ENCODE measurements around the gene RSRP1. TPM values are rescaled to one million over a fixed set of nuclear protein-coding genes. Genes with fewer than 3 reads are reported as not detected.
A peak's percentile ranks its signal among the peaks of the same experiment; 100 is the strongest.

The RSRP1 gene
- total RNA-seq, 8 experiments from 2014 or later = 78.4 to 172 (median 102) TPM

GRCh38 chr1:25208561-25209222 lies 38.6 kb downstream of the RSRP1 start:
- in situ Hi-C loops (cut with MboI; ENCODE audit: low pct_unique_long_range_greater_than_20kb in 2 of 9, low sequenced_read_pairs in 9 of 9, unreplicated experiment in 9 of 9) = loop anchor here in 5 of 9 experiments (25.0 kb wide), 3 partner anchors 271 to 521 kb away; partner anchors contain the start of gene RUNX3 (in 3 of the 5)
- H3K4me1 ChIP-seq (replicated peaks in 1 of 2) = peaks cover 3 to 10% of the 10 kb centered on the region in 2 donors
- no peak overlapping the region for H3K27ac ChIP-seq
- 21 to 80% (median 50%) methylated on average over 1 to 2 of the region's 2 CpGs; no CpG with 5 or more reads in 1 of the 10 experiments for WGBS, 10 experiments
- no peak overlapping the region for H3K4me3 ChIP-seq
- ATAC-seq (replicated peaks in 6 of 8) = no peak

GRCh38 chr1:25208092-25208491 lies 39.2 kb downstream of the RSRP1 start:
- no peak overlapping the region for H3K27ac ChIP-seq
- ATAC-seq (replicated peaks in 6 of 8) = no peak
- H3K4me1 ChIP-seq (replicated peaks in 1 of 2) = peaks cover 3 to 10% of the 10 kb centered on the region in 2 donors
- no peak overlapping the region for H3K4me3 ChIP-seq
- WGBS, 10 experiments = 63 to 100% (median 89%) methylated on average over 1 of the region's 1 CpG; no CpG with 5 or more reads in 2 of the 10 experiments
- in situ Hi-C loops (cut with MboI; ENCODE audit: low pct_unique_long_range_greater_than_20kb in 2 of 9, low sequenced_read_pairs in 9 of 9, unreplicated experiment in 9 of 9) = loop anchor here in 5 of 9 experiments (25.0 kb wide), 3 partner anchors 271 to 521 kb away; partner anchors contain the start of gene RUNX3 (in 3 of the 5)

GRCh38 chr1:25206201-25206600 lies 41.1 kb downstream of the RSRP1 start:
- no peak for ATAC-seq (replicated peaks in 6 of 8)
- in situ Hi-C loops (cut with MboI; ENCODE audit: low pct_unique_long_range_greater_than_20kb in 2 of 9, low sequenced_read_pairs in 9 of 9, unreplicated experiment in 9 of 9) = loop anchor here in 5 of 9 experiments (25.0 kb wide), 3 partner anchors 269 to 519 kb away; partner anchors contain the start of gene RUNX3 (in 3 of the 5)
- H3K27ac ChIP-seq = no peak overlapping the region
- H3K4me3 ChIP-seq = no peak overlapping the region
- WGBS, 10 experiments = 0 to 100% (median 79%) methylated on average over 1 to 5 of the region's 5 CpGs; no CpG with 5 or more reads in 1 of the 10 experiments
- H3K4me1 ChIP-seq (replicated peaks in 1 of 2) = peaks cover 3 to 10% of the 10 kb centered on the region in 2 donors

- in situ Hi-C loops (cut with MboI; ENCODE audit: low pct_unique_long_range_greater_than_20kb in 2 of 9, low sequenced_read_pairs in 9 of 9, unreplicated experiment in 9 of 9) = loop anchor here in 5 of 9 experiments (25.0 kb wide), 3 partner anchors 268 to 518 kb away; partner anchors contain the start of gene RUNX3 (in 3 of the 5)
Measured at GRCh38 chr1:25205786-25206185, 41.5 kb downstream of the RSRP1 start.

GRCh38 chr1:25204797-25205480 lies 42.3 kb downstream of the RSRP1 start:
- Histone ChIP-seq H3K4me1 (replicated peaks in 1 of 2) (peaks cover 5 to 10% of the 10 kb centered on the region in 2 donors), H3K4me3 (no peak overlapping the region), H3K27ac (no peak overlapping the region)
- 0 to 100% (median 50%) methylated on average over 3 to 9 of the region's 9 CpGs for WGBS, 10 experiments
- in situ Hi-C loops (cut with MboI; ENCODE audit: low pct_unique_long_range_greater_than_20kb in 2 of 9, low sequenced_read_pairs in 9 of 9, unreplicated experiment in 9 of 9) = loop anchor here in 5 of 9 experiments (25.0 kb wide), 3 partner anchors 268 to 518 kb away; partner anchors contain the start of gene RUNX3 (in 3 of the 5)
- ATAC-seq (replicated peaks in 6 of 8) = peak in 7 of 8 experiments; percentile 30 to 80 (median 44)

More at GRCh38 chr1:25205786-25206185, 41.5 kb downstream of the RSRP1 start:
- 33 to 91% (median 85%) methylated on average over 1 to 5 of the region's 5 CpGs; no CpG with 5 or more reads in 3 of the 10 experiments for WGBS, 10 experiments
- Histone ChIP-seq H3K4me3 (no peak overlapping the region), H3K4me1 (replicated peaks in 1 of 2) (peaks cover 3 to 10% of the 10 kb centered on the region in 2 donors), H3K27ac (no peak overlapping the region)
- ATAC-seq (replicated peaks in 6 of 8) = no peak

GRCh38 chr1:25201006-25201405 lies 46.2 kb downstream of the RSRP1 start:
- in situ Hi-C loops (cut with MboI; ENCODE audit: low pct_unique_long_range_greater_than_20kb in 2 of 9, low sequenced_read_pairs in 9 of 9, unreplicated experiment in 9 of 9) = loop anchor here in 5 of 9 experiments (25.0 kb wide), 3 partner anchors 264 to 514 kb away; partner anchors contain the start of gene RUNX3 (in 3 of the 5)
- no peak for ATAC-seq (replicated peaks in 6 of 8)
- Histone ChIP-seq H3K4me1 (replicated peaks in 1 of 2) (peaks cover 29 to 35% of the 10 kb centered on the region in 2 donors), H3K4me3 (no peak overlapping the region), H3K27ac (no peak overlapping the region)
- WGBS, 10 experiments = 50 to 100% (median 91%) methylated on average over 1 to 7 of the region's 7 CpGs; no CpG with 5 or more reads in 2 of the 10 experiments

- in situ Hi-C loops (cut with MboI; ENCODE audit: low pct_unique_long_range_greater_than_20kb in 2 of 9, low sequenced_read_pairs in 9 of 9, unreplicated experiment in 9 of 9) = loop anchor here in 5 of 9 experiments (25.0 kb wide), 3 partner anchors 263 to 513 kb away; partner anchors contain the start of gene RUNX3 (in 3 of the 5)
- ATAC-seq (replicated peaks in 6 of 8) = peak in 1 of 8 experiments; percentile 7
- Histone ChIP-seq H3K4me1 (replicated peaks in 1 of 2) (peaks cover 29 to 35% of the 10 kb centered on the region in 2 donors), H3K4me3 (no peak overlapping the region), H3K27ac (no peak overlapping the region)
- WGBS, 10 experiments = 25 to 87% (median 80%) methylated on average over 1 to 20 of the region's 20 CpGs; no CpG with 5 or more reads in 2 of the 10 experiments
Measured at GRCh38 chr1:25199819-25200620, 47.2 kb downstream of the RSRP1 start.

- ATAC-seq (replicated peaks in 6 of 8) = peak in 7 of 8 experiments; percentile 32 to 89 (median 59)
- H3K4me3 ChIP-seq = no peak overlapping the region
- in situ Hi-C loops (cut with MboI; ENCODE audit: low pct_unique_long_range_greater_than_20kb in 2 of 9, low sequenced_read_pairs in 9 of 9, unreplicated experiment in 9 of 9) = no loop called here
- peak overlapping the region in 1 of 2 donors; percentile 44 for H3K27ac ChIP-seq
- 0 to 80% (median 38%) methylated on average over 1 to 18 of the region's 20 CpGs for WGBS, 10 experiments
- H3K4me1 ChIP-seq (replicated peaks in 1 of 2) = peaks cover 29 to 40% of the 10 kb centered on the region in 2 donors
Measured at GRCh38 chr1:25198663-25199252, 48.5 kb downstream of the RSRP1 start.

- Histone ChIP-seq H3K4me1 (replicated peaks in 1 of 2) (peaks cover 29 to 40% of the 10 kb centered on the region in 2 donors), H3K4me3 (no peak overlapping the region), H3K27ac (no peak overlapping the region)
- in situ Hi-C loops (cut with MboI; ENCODE audit: low pct_unique_long_range_greater_than_20kb in 2 of 9, low sequenced_read_pairs in 9 of 9, unreplicated experiment in 9 of 9) = no loop called here
- ATAC-seq (replicated peaks in 6 of 8) = peak in 3 of 8 experiments; percentile 5 to 22 (median 15)
- 17 to 100% (median 67%) methylated on average over 1 to 11 of the region's 11 CpGs; no CpG with 5 or more reads in 1 of the 10 experiments for WGBS, 10 experiments
Measured at GRCh38 chr1:25197982-25198662, 49.1 kb downstream of the RSRP1 start.

GRCh38 chr1:25197235-25197975 lies 49.8 kb downstream of the RSRP1 start:
- in situ Hi-C loops (cut with MboI; ENCODE audit: low pct_unique_long_range_greater_than_20kb in 2 of 9, low sequenced_read_pairs in 9 of 9, unreplicated experiment in 9 of 9) = no loop called here
- Histone ChIP-seq H3K4me1 (replicated peaks in 1 of 2) (peaks cover 29 to 40% of the 10 kb centered on the region in 2 donors), H3K27ac (no peak overlapping the region), H3K4me3 (no peak overlapping the region)
- peak in 5 of 8 experiments; percentile 43 to 86 (median 83) for ATAC-seq (replicated peaks in 6 of 8)
- WGBS, 10 experiments = 10 to 73% (median 40%) methylated on average over 1 to 18 of the region's 20 CpGs; no CpG with 5 or more reads in 2 of the 10 experiments

GRCh38 chr1:25196830-25197229 lies 50.4 kb downstream of the RSRP1 start:
- in situ Hi-C loops (cut with MboI; ENCODE audit: low pct_unique_long_range_greater_than_20kb in 2 of 9, low sequenced_read_pairs in 9 of 9, unreplicated experiment in 9 of 9) = no loop called here
- H3K4me1 ChIP-seq (replicated peaks in 1 of 2) = peaks cover 29 to 40% of the 10 kb centered on the region in 2 donors
- H3K27ac ChIP-seq = no peak overlapping the region
- no peak for ATAC-seq (replicated peaks in 6 of 8)
- H3K4me3 ChIP-seq = no peak overlapping the region
- 53 to 90% (median 88%) methylated on average over 2 to 5 of the region's 7 CpGs; no CpG with 5 or more reads in 4 of the 10 experiments for WGBS, 10 experiments
